GM18868 (cell line): ENCODE measurements around the gene PIK3R1.
"Not testable (repeated sequence)": the region's sequence is repeated elsewhere in the genome, so short reads cannot be mapped to it uniquely, and the experiment has no call there.

Source experiments
- ATAC-seq: cut with Tn5 transposase; IDR thresholded peaks from one replicate; pipeline ENCODE4 v1.9.1; 2021; ENCODE audit warnings: mild to moderate bottlenecking, moderate library complexity; ENCODE audit not compliant: unreplicated experiment

The PIK3R1 gene

GRCh38 chr5:68225911-68226545 lies 10.5 kb downstream of the PIK3R1 start:
- no peak for ATAC-seq

- no peak for ATAC-seq
Measured at GRCh38 chr5:68226546-68227073, 11.1 kb downstream of the PIK3R1 start.

DNA sequence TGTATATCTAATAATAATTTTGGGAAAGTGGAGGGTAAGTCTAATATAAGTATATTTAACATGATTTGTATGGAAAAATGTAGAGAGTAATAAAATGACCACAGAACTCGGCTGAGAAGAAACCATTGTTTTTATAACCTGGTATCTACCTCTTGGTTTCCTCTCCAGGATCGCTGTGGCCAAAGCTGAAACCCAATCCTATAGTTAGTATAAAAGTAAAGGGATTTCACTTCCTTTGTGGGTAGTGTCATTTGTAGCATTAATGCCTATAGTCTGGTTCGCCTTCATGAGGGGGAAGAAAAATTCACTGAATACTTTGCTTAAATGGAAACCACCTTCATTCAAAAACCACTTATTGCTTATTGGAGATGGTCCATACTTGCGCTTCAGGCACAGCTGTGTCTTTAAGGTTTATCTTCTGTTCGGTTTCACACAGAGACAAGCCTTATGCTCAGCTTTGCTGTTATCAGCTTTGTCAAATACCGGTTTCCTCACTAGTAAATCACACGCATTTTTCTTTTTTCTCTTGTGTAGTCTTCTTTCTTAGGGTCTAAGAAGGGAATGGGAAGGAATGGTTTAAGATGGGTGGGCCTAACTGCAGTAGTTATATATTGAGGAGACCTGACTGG lies 12.1 kb downstream of the PIK3R1 start:
- no peak for ATAC-seq

GRCh38 chr5:68229416-68229815 lies 13.9 kb downstream of the PIK3R1 start:
- no peak for ATAC-seq

DNA sequence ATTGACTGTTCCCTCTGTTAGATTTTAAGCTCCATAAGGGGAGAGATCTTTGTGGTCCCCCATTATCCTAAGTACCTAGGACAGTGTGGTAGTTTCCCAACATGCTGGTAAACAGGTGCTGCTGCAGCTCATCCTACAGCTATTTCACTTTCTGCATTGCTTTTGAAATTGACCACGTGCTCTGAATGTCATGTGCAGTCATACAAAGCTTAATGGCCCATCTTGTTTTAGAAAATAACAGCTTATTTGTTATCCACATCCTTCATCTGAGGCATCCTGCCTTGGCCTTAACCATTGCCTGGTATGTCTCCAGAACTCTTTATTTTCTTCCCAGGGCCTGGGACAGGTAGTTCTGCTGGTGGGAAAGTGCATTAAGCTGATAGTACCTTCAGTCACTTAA lies 14.7 kb downstream of the PIK3R1 start:
- no peak for ATAC-seq

GRCh38 chr5:68231414-68232076 lies 16.0 kb downstream of the PIK3R1 start:
- ATAC-seq, result no peak

DNA sequence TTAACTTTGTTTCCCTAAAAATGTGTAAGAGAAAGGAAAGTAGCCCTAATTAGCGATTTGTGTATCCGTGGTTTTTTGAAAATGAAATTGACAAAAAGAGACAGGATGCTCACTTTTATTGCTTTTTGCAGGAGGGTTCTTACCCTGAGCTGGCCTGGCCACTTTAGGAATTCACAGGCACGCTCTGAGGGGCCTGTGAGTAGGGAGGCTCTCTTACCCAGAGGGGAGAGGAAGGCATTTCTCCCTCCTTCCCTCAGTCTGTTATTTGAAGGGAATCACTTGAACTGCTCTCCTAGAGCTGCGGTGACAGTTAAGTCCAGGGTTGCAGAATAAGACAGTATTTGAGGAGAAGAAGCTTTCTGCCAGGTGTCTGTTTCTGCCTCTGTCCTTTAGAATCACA lies 16.7 kb downstream of the PIK3R1 start:
- ATAC-seq, result no peak

DNA sequence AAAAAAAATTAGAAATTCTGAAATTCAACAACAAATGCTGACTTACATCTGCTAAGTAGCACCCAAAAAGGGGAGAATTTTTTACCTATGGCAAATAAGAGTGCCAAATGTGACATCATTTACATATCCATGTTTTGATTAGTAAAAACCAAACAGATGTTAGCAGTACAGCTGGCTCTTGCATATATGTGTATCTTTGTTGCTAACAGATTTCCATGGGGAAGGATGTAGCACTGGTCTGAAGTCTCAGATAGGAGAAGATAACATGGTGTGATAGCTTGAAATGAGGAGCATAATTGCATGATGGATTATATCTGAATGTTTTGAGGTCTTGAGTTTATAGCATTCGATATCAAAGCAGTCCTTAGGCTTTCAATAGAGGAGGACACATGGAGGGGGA lies 17.5 kb downstream of the PIK3R1 start:
- ATAC-seq, result no peak

- not testable (repeated sequence) for ATAC-seq
Measured at GRCh38 chr5:68235229-68235628, 19.7 kb downstream of the PIK3R1 start.

- ATAC-seq, result no peak
Measured at GRCh38 chr5:68237715-68238114, 22.2 kb downstream of the PIK3R1 start.

GRCh38 chr5:68239487-68239886 lies 23.9 kb downstream of the PIK3R1 start:
- peak; percentile 85 for ATAC-seq

- ATAC-seq, result peak; percentile 75
Measured at GRCh38 chr5:68240202-68240601, 24.6 kb downstream of the PIK3R1 start.

DNA sequence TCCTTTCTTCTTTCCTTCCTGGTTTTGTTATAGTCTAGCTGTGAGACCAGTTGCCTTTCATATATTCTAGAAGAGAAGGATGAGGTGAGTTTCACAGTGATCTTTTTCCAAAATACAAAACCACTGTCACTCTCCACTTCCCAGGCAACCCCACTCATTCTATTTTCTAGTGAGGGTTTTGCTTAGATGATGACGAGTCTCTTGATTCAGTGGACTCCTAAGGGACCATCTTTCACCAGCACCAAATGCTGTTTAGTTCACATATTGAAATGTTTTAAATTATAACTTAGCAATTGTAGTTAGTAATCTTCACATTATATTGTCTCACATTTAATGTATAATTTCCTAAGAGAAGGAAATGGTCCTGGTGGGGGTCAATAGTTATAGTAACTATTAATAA lies 25.2 kb downstream of the PIK3R1 start:
- ATAC-seq, result no peak

GRCh38 chr5:68242743-68243142 lies 27.2 kb downstream of the PIK3R1 start:
- no peak for ATAC-seq

GRCh38 chr5:68243251-68243650 lies 27.7 kb downstream of the PIK3R1 start:
- no peak for ATAC-seq

GRCh38 chr5:68243681-68244080 lies 28.1 kb downstream of the PIK3R1 start:
- no peak for ATAC-seq

GRCh38 chr5:68245319-68245718 lies 29.8 kb downstream of the PIK3R1 start:
- no peak for ATAC-seq

DNA sequence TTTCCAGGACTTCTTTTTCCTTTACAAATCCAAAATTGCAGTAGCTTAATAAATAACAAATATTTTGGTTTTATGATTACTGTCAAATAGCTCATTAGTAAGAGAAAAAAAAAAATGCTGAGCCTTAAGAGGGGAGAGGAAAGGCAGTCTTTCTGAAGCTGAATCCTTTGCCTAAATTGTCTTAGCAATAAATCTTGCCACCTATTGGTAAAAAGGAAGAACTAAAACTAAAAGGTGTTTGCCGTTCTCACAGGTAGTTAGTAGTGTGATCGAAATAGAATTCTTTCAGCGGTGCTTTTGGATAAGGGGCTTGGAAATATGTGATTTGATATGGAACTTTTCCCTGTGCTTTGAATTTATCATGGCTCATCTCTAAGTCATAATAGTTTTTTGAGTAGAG lies 31.2 kb downstream of the PIK3R1 start:
- ATAC-seq, result no peak

GRCh38 chr5:68247627-68248026 lies 32.1 kb downstream of the PIK3R1 start:
- no peak for ATAC-seq

GRCh38 chr5:68248896-68249295 lies 33.3 kb downstream of the PIK3R1 start:
- ATAC-seq, result no peak

- ATAC-seq, result no peak
Measured at GRCh38 chr5:68249520-68249919, 34.0 kb downstream of the PIK3R1 start.

GRCh38 chr5:68250661-68251298 lies 35.2 kb downstream of the PIK3R1 start:
- ATAC-seq, result no peak
